HG03060 (cell line): ENCODE results near the gene RIMBP2.

ENCODE experiments used
- ATAC-seq: cut with Tn5 transposase; IDR thresholded peaks from one replicate; pipeline ENCODE4 v1.9.1; 2021; ENCODE audit warnings: low read depth, moderate number of reproducible peaks; ENCODE audit not compliant: unreplicated experiment

RIMBP2 gene

GRCh38 chr12:130413909-130414308 lies 302.2 kb downstream of the RIMBP2 start:
- no peak for ATAC-seq

- no peak for ATAC-seq
Measured at GRCh38 chr12:130412384-130412783, 303.7 kb downstream of the RIMBP2 start.

- no peak for ATAC-seq
Measured at GRCh38 chr12:130405332-130405731, 310.8 kb downstream of the RIMBP2 start.

GRCh38 chr12:130401703-130402102 lies 314.4 kb downstream of the RIMBP2 start:
- no peak for ATAC-seq

GRCh38 chr12:130398100-130398848 lies 317.8 kb downstream of the RIMBP2 start:
- ATAC-seq: no peak

- no peak for ATAC-seq
Measured at GRCh38 chr12:130396667-130397066, 319.4 kb downstream of the RIMBP2 start.

- no peak for ATAC-seq
Measured at GRCh38 chr12:130394906-130395305, 321.2 kb downstream of the RIMBP2 start.

GRCh38 chr12:130391186-130391585 lies 324.9 kb downstream of the RIMBP2 start:
- no peak for ATAC-seq

GRCh38 chr12:130385193-130385592 lies 330.9 kb downstream of the RIMBP2 start:
- no peak for ATAC-seq

GRCh38 chr12:130384234-130384633 lies 331.9 kb downstream of the RIMBP2 start:
- ATAC-seq: no peak

- no peak for ATAC-seq
Measured at GRCh38 chr12:130382818-130383217, 333.3 kb downstream of the RIMBP2 start.

- ATAC-seq: no peak
Measured at GRCh38 chr12:130375296-130376287, 340.5 kb downstream of the RIMBP2 start.

- no peak for ATAC-seq
Measured at GRCh38 chr12:130374083-130374482, 342.0 kb downstream of the RIMBP2 start.

GRCh38 chr12:130372936-130373335 lies 343.2 kb downstream of the RIMBP2 start:
- ATAC-seq: no peak

GRCh38 chr12:130371296-130371695 lies 344.8 kb downstream of the RIMBP2 start:
- ATAC-seq: no peak

- ATAC-seq: no peak
Measured at GRCh38 chr12:130369816-130370215, 346.3 kb downstream of the RIMBP2 start.

- ATAC-seq: no peak
Measured at GRCh38 chr12:130367523-130367922, 348.6 kb downstream of the RIMBP2 start.

GRCh38 chr12:130367003-130367402 lies 349.1 kb downstream of the RIMBP2 start:
- ATAC-seq: no peak

GRCh38 chr12:130366159-130366558 lies 349.9 kb downstream of the RIMBP2 start:
- ATAC-seq: no peak

GRCh38 chr12:130364578-130364977 lies 351.5 kb downstream of the RIMBP2 start:
- ATAC-seq: no peak

GRCh38 chr12:130362060-130362459 lies 354.0 kb downstream of the RIMBP2 start:
- ATAC-seq: no peak
